Endodermal cell (in vitro differentiated cells): ENCODE measurements around the gene PEA15. TPM values are rescaled to one million over a fixed set of nuclear protein-coding genes. Genes with fewer than 3 reads are reported as not detected.

ENCODE experiments used
- DNase-seq: peaks from one replicate; pipeline ENCODE4 v3.0.0-alpha.2; 2017
- H3K27ac ChIP-seq: 2 replicates; pipeline ENCODE4 v1.5.1; 2013; ENCODE audit warnings: mild to moderate bottlenecking, low read depth, low read length, moderate library complexity
- H3K27me3 ChIP-seq: 2 replicates; pipeline ENCODE4 v1.6.1; 2013; ENCODE audit warnings: mild to moderate bottlenecking, low read length, moderate library complexity; ENCODE audit not compliant: insufficient read depth, control insufficient read depth, poor library complexity, severe bottlenecking
- H3K36me3 ChIP-seq: 2 replicates; pipeline ENCODE4 v1.7.0; 2013; ENCODE audit warnings: mild to moderate bottlenecking, low read length, moderate library complexity; ENCODE audit not compliant: control insufficient read depth, insufficient read depth
- H3K4me1 ChIP-seq: one replicate; pipeline ENCODE4 v1.7.0; 2013; ENCODE audit warnings: low read length; ENCODE audit not compliant: control insufficient read depth, insufficient read depth
- H3K4me3 ChIP-seq: 2 replicates; pipeline ENCODE4 v1.5.1; 2013; ENCODE audit warnings: mild to moderate bottlenecking, low read length, moderate library complexity
- H3K9ac ChIP-seq: 2 replicates; pipeline ENCODE4 v1.6.1; 2013; ENCODE audit warnings: mild to moderate bottlenecking, low read length, moderate library complexity; ENCODE audit not compliant: poor library complexity, severe bottlenecking; ENCODE audit errors: extremely low read depth
- H3K9me3 ChIP-seq: 2 replicates; pipeline ENCODE4 v1.6.1; 2013; ENCODE audit warnings: mild to moderate bottlenecking, low read length, moderate library complexity; ENCODE audit not compliant: control insufficient read depth
- H3K27ac Mint-ChIP-seq: 2 replicates; pipeline ENCODE4 v1.8.0; 2020; ENCODE audit warnings: mixed read lengths
- H3K27me3 Mint-ChIP-seq: 2 replicates; pipeline ENCODE4 v1.8.0; 2021; ENCODE audit warnings: mild to moderate bottlenecking, mixed read lengths; ENCODE audit not compliant: insufficient read depth
- H3K36me3 Mint-ChIP-seq: 2 replicates; pipeline ENCODE4 v1.8.0; 2020; ENCODE audit warnings: low read depth, mixed read lengths
- H3K4me1 Mint-ChIP-seq: 2 replicates; pipeline ENCODE4 v1.8.0; 2020; ENCODE audit warnings: mixed read lengths
- H3K4me3 Mint-ChIP-seq: 2 replicates; pipeline ENCODE4 v1.8.0; 2020; ENCODE audit warnings: mild to moderate bottlenecking, moderate library complexity, mixed read lengths
- H3K9me3 Mint-ChIP-seq: 2 replicates; pipeline ENCODE4 v1.8.0; 2020; ENCODE audit warnings: mild to moderate bottlenecking, mixed read lengths
- WGBS, 2 experiments: methylation state at CpG; one replicate each; pipeline versions ENCODE4 v1.1.5 to v1.1.7; 2013; ENCODE audit warnings: missing lambda C conversion rate in 2 of 2, mixed read lengths in 1 of 2; ENCODE audit not compliant: insufficient coverage in 1 of 2, insufficient read length in 1 of 2; 5-methylcytosine and 5-hydroxymethylcytosine counted together
- total RNA-seq, 2 donors: library from RNA; stranded (reverse); fragmentation: NEBNext Ultra II Directional in 1 of 2; extraction: Animal tissue kit (Norgen Biotek cat#: 25700) in 1 of 2; gene quantifications; 2 replicates in 1 of 2; 3 replicates in 1 of 2; pipeline ENCODE4 v1.2.1, GENCODE V29; 2021
- TF ChIP-seq, protein P1 (sequence below): fragments of 200-600 bp; sonication (generic); conservative IDR thresholded peaks from 2 replicates; pipeline ENCODE4 v1.5.0; 2021; ENCODE audit warnings: antibody characterized with exemption, mild to moderate bottlenecking

Gene PEA15
- total RNA-seq, 2 donors from 2014 or later, result 55.9 to 56.3 TPM

DNA sequence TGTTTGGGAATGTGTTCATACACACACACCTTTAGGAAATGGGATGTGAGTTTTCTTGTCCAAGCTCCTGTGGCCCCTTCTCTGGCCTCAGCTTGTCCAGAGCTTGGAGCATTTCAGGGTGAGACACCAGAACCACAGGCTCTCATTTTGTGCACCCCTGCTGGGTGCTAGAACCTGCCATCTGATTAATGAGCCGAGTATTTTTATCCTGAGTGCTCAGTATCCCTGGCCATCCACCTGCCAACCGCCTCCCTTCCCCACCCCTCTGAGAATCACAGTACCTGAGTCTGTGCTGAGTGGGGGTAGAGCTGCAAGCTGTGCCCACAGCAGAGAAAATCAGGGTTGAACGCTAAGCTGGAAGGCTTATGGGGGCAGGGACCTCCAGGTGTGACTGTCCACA, 13.4 kb upstream of the PEA15 start:
- no peaks in the 10 kb centered on the region for H3K36me3 Mint-ChIP-seq
- Histone ChIP-seq H3K36me3 (no peaks in the 10 kb centered on the region), H3K27ac (no peak overlapping the region), H3K9ac (no peak overlapping the region), H3K4me1 (no peaks in the 10 kb centered on the region), H3K27me3 (no peaks in the 10 kb centered on the region), H3K4me3 (no peak overlapping the region), H3K9me3 (no peaks in the 10 kb centered on the region)
- peaks cover 7% of the 10 kb centered on the region for H3K4me1 Mint-ChIP-seq
- H3K9me3 Mint-ChIP-seq, result no peaks in the 10 kb centered on the region
- no peak overlapping the region for H3K4me3 Mint-ChIP-seq
- no peak for DNase-seq
- TF ChIP-seq, protein P1, sequence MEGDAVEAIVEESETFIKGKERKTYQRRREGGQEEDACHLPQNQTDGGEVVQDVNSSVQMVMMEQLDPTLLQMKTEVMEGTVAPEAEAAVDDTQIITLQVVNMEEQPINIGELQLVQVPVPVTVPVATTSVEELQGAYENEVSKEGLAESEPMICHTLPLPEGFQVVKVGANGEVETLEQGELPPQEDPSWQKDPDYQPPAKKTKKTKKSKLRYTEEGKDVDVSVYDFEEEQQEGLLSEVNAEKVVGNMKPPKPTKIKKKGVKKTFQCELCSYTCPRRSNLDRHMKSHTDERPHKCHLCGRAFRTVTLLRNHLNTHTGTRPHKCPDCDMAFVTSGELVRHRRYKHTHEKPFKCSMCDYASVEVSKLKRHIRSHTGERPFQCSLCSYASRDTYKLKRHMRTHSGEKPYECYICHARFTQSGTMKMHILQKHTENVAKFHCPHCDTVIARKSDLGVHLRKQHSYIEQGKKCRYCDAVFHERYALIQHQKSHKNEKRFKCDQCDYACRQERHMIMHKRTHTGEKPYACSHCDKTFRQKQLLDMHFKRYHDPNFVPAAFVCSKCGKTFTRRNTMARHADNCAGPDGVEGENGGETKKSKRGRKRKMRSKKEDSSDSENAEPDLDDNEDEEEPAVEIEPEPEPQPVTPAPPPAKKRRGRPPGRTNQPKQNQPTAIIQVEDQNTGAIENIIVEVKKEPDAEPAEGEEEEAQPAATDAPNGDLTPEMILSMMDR, result no peak
- WGBS, 2 experiments, result 82 to 100% methylated on average over 1 to 3 of the region's 3 CpGs
- peaks cover 1% of the 10 kb centered on the region for H3K27me3 Mint-ChIP-seq
- no peak overlapping the region for H3K27ac Mint-ChIP-seq

DNA sequence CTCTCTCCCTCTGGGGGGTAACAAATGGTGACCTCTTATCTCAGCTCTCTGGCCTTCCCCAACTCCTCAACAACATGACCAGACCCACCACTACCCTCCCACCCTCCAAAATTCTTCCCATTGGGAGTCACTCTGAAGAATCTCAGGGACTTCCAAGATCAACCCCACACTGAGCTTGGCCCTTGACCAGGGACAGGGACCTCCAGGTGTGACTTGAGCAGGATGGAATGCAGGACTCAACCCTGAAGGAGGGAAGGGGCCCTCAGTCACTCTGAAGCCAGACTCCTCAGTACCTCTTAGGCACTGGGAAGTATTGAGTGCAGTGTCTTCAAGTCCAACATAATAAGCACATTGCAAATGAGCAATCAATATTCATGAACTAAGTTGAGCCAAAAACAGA, 12.9 kb upstream of the PEA15 start:
- peaks cover 1% of the 10 kb centered on the region for H3K27me3 Mint-ChIP-seq
- Histone ChIP-seq H3K27me3 (no peaks in the 10 kb centered on the region), H3K36me3 (no peaks in the 10 kb centered on the region), H3K4me1 (no peaks in the 10 kb centered on the region), H3K9ac (no peak overlapping the region), H3K9me3 (no peaks in the 10 kb centered on the region), H3K4me3 (no peak overlapping the region), H3K27ac (no peak overlapping the region)
- no peak overlapping the region for H3K4me3 Mint-ChIP-seq
- DNase-seq, result no peak
- TF ChIP-seq, protein P1, result no peak
- peaks cover 7% of the 10 kb centered on the region for H3K4me1 Mint-ChIP-seq
- H3K9me3 Mint-ChIP-seq, result no peaks in the 10 kb centered on the region
- H3K27ac Mint-ChIP-seq, result no peak overlapping the region
- no peaks in the 10 kb centered on the region for H3K36me3 Mint-ChIP-seq

DNA sequence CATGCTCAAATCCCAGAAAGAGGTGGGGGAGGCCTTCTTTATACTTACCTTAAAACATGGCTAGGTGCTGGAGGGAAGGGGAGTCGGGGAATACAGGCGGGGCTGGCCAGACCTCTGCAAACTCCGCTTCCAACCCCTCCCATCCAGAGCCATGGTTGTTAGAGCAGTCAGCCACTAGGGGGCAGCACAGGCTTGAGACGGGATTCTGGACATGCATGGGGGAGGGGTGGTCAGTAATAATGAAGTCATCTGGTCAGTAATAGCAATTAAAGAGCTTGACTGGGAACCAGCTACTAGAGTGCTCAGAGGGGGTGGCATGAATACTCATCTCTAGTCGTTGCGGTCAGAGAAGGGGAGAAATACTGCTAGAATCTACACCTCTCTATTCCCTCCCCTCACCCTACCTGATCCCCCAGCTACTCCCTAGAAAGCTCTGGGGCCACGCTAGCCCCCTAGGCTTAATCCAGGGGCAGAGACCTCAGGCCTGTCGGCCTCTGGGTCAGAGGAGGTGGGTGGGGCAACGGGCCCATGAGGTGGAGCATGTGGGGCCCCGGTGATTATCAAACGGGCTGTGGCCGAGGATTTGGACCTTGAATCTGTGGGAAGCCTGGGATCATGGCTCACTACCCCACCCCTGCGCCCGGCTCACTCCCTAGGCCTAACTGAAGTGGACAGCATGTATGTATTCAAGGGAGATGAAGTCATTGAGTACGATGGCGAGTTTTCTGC, 11.9 kb upstream of the PEA15 start:
- Histone ChIP-seq H3K27me3 (no peaks in the 10 kb centered on the region), H3K4me3 (no peak overlapping the region), H3K36me3 (no peaks in the 10 kb centered on the region), H3K27ac (peak overlapping the region; percentile 16), H3K9me3 (no peaks in the 10 kb centered on the region), H3K4me1 (no peaks in the 10 kb centered on the region), H3K9ac (no peak overlapping the region)
- no peak overlapping the region for H3K27ac Mint-ChIP-seq
- TF ChIP-seq, protein P1, result peak; percentile 96
- no peaks in the 10 kb centered on the region for H3K36me3 Mint-ChIP-seq
- 44 to 64% methylated on average over 6 to 16 of the region's 16 CpGs for WGBS, 2 experiments
- H3K9me3 Mint-ChIP-seq, result no peaks in the 10 kb centered on the region
- no peak overlapping the region for H3K4me3 Mint-ChIP-seq
- no peaks in the 10 kb centered on the region for H3K27me3 Mint-ChIP-seq
- DNase-seq, result peak; percentile 97
- H3K4me1 Mint-ChIP-seq, result peaks cover 7% of the 10 kb centered on the region
